Measurements from ENCODE around the gene TRAF3IP3.

Gene TRAF3IP3

DNA sequence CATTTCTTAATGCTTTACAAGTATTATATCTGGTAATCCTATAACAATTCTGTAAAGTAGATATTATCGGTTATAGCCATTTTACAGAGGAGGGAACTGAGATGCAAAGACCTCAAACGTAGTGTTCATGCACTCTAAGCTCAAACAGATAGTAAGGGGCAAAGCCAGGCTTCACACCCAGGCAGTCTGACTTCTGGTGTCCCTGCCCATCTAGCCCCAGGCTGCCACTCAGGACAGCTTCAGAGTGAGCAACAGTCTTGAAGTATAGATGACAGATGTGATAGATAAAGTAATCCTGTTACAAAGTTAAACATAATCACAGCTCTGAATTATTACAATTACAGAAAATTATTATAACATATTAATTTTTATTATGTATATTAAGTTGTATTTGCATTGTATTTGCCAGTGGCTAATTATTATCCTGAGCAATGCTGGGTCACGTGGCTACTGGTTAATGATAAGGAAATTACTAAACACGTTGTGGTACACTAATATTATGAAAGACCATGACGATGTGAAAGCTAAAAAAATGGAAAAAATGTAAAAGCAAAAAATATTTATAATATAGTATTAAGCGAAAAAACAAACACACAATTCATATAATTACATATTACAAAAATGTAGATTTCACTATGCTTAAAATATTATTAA lies 6.1 kb upstream of the TRAF3IP3 start:
- ChIA-PET POLR2A (no interaction called here), CTCF (interaction anchor here (2.2 kb wide), 1 partner anchor 184 kb away, joined by 6 read pairs; no protein-coding TSS in a partner anchor)
- TF ChIP-seq ELF4 (IDR thresholded peaks at IDR 0.05) = no peak
- DNase-seq (ENCODE audit: extremely low spot score) = no peak

GRCh38 chr1:209751627-209752231 lies 4.1 kb upstream of the TRAF3IP3 start:
- no peak for DNase-seq (ENCODE audit: extremely low spot score)
- CTCF ChIA-PET = no interaction called here
- POLR2A ChIA-PET = no interaction called here
- TF ChIP-seq SUZ12 (IDR thresholded peaks at IDR 0.05) (no peak), L3MBTL2 (conservative IDR thresholded peaks at IDR 0.05) (no peak), ZNF384 (IDR thresholded peaks at IDR 0.05) (no peak), ELF4 (IDR thresholded peaks at IDR 0.05) (no peak), NFRKB (IDR thresholded peaks at IDR 0.05) (no peak), HDGF (IDR thresholded peaks at IDR 0.05; ENCODE audit: borderline replicate concordance) (no peak), FOXA1 (IDR thresholded peaks at IDR 0.05) (no peak), CTBP1 (IDR thresholded peaks at IDR 0.05; ENCODE audit: borderline replicate concordance) (no peak), SP1 (IDR thresholded peaks at IDR 0.05) (no peak), ARNT (IDR thresholded peaks at IDR 0.05) (no peak)

- no peak for TF ChIP-seq BHLHE40 (IDR thresholded peaks at IDR 0.05; ENCODE audit: borderline replicate concordance)
- no peak for DNase-seq (ENCODE audit: extremely low spot score)
- ChIA-PET CTCF (no interaction called here), POLR2A (no interaction called here)
Observed at GRCh38 chr1:209752890-209753289, 3.0 kb upstream of the TRAF3IP3 start.

DNA sequence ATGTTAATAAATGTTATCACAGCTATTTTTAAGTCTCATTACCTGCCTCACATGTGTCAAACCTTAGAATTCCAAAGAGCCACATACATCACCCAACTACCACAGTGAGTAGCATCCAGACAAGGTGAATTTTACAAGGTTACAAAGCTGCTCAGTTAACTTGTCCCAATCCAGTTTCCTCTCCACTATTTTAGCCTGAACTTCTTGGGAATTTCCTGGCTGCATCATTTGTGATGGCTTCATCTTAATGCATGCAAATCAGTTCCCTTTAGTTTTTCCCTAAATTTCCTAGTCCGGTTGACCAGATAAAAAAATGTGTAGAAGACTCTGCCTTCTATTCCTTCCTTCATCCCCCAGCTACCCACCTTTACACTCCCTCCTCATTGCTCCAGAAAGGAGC lies 597 bp upstream of the TRAF3IP3 start:
- POLR2A ChIA-PET = no interaction called here
- TF ChIP-seq SP1 (IDR thresholded peaks at IDR 0.05) (no peak), TARDBP (IDR thresholded peaks at IDR 0.05) (no peak), NFRKB (IDR thresholded peaks at IDR 0.05) (no peak), HDGF (IDR thresholded peaks at IDR 0.05; ENCODE audit: borderline replicate concordance) (no peak), FOXK2 (IDR thresholded peaks at IDR 0.05) (no peak), ZNF384 (IDR thresholded peaks at IDR 0.05) (no peak), PKNOX1 (IDR thresholded peaks at IDR 0.05) (no peak), ELF4 (IDR thresholded peaks at IDR 0.05) (no peak), LEF1 (IDR thresholded peaks at IDR 0.05; ENCODE audit: borderline replicate concordance) (no peak), CTBP1 (IDR thresholded peaks at IDR 0.05; ENCODE audit: borderline replicate concordance) (no peak), FOXA1 (IDR thresholded peaks at IDR 0.05) (no peak), SUZ12 (IDR thresholded peaks at IDR 0.05) (no peak), L3MBTL2 (conservative IDR thresholded peaks at IDR 0.05) (no peak), BHLHE40 (IDR thresholded peaks at IDR 0.05; ENCODE audit: borderline replicate concordance) (no peak), ARNT (IDR thresholded peaks at IDR 0.05) (no peak)
- CTCF ChIA-PET = no interaction called here
- no peak for DNase-seq (ENCODE audit: extremely low spot score)

DNA sequence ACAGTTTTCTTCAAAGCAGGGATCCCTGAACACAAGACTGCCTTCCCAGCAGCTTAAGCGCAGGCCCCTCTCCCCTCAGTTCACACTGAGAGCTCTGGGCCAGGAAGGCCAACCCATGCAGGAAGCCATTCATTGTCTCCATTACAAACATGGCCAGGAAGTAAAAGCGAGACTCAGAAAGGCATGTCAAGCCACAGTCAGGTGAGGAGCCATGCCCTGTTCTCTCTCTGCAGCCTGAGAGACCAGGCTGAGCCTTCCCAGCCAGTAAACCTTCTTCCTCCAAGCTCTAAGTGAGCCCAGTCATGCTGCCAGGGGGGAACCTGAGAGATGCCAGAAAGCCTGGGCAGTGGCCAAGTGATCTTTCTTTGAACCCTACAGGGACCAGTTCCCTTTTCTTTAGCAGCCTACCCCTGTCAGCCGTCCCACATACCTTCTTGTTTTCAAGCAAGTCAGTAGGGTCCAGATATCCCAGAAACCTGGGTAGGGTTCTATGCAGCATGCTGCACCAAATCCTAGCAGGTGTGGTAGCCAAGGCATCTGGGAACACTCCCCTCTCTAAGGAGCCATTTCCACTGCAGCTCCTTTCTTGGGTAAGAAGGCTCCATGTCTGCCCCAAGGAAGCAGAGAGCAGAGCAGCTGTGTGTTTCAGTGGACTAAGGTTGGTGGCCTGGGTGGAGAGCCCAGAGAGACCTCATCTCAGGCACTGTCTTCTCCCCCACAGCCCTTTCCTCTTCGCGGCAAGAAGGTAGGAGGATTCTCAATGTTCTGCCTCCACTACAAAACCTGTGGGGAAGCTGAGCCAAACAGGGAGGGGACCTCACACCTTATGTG lies 977 bp downstream of the TRAF3IP3 start:
- CTCF ChIA-PET = no interaction called here
- no peak for DNase-seq (ENCODE audit: extremely low spot score)
- POLR2A ChIA-PET = no interaction called here
- no peak for TF ChIP-seq L3MBTL2 (conservative IDR thresholded peaks at IDR 0.05)
- TF ChIP-seq SUZ12 (IDR thresholded peaks at IDR 0.05) = no peak
- no peak for TF ChIP-seq FOXA1 (IDR thresholded peaks at IDR 0.05)
- TF ChIP-seq TARDBP (IDR thresholded peaks at IDR 0.05) = no peak
- TF ChIP-seq NFRKB (IDR thresholded peaks at IDR 0.05) = no peak
- TF ChIP-seq ARNT (IDR thresholded peaks at IDR 0.05) = no peak
- no peak for TF ChIP-seq CTBP1 (IDR thresholded peaks at IDR 0.05; ENCODE audit: borderline replicate concordance)

DNA sequence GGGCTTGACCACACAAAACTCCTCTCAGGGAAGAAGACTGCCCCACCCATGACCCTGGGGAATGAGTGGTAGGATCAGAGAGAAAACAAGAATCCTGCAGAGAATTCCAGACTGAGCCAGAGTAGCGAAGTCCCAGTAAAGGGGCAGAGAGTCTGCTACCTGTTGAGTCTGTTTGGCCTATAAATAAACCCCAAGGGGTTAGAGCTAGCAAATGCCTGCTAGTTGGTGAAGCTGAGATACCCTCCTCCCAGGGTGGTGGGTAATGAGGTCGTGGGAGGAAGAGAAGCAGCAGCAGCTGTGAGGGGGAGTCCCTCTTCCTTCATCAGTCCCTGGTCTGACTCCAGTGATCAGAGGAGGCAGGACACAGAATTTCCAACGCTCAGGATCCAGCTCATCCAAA lies 2.5 kb downstream of the TRAF3IP3 start:
- ChIA-PET CTCF (no interaction called here), POLR2A (no interaction called here)

DNA sequence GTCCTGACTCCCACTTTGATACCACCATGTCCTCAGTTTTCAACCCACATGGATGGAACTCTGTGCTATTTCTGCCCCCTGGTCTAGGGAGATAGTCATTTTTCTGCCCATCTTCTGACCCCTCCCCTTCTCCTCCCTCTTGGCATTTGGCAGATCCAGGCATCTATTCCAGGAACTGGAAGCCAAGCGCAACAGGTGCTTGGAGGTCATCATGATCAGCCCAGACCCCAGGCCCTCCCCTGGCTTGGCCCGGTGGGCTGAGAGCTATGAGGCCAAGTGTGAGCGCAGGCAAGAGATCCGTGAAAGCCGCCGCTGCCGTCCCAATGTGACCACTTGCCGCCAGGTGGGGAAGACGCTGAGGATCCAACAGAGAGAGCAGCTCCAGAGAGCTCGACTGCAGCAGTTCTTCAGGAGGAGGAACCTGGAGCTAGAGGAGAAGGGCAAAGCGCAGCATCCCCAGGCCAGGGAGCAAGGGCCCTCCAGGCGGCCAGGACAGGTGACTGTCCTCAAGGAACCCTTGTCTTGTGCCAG lies 4.0 kb downstream of the TRAF3IP3 start:
- CTCF ChIA-PET = interaction anchor here (2.4 kb wide), 1 partner anchor 12 kb away, joined by 7 read pairs; no protein-coding TSS in a partner anchor
- TF ChIP-seq FOXA1 (IDR thresholded peaks at IDR 0.05) = no peak
- no peak for TF ChIP-seq PKNOX1 (IDR thresholded peaks at IDR 0.05)
- no peak for TF ChIP-seq FOXM1 (IDR thresholded peaks at IDR 0.05; ENCODE audit: borderline replicate concordance)
- no peak for TF ChIP-seq BHLHE40 (IDR thresholded peaks at IDR 0.05; ENCODE audit: borderline replicate concordance)
- no peak for TF ChIP-seq FOXK2 (IDR thresholded peaks at IDR 0.05)
- POLR2A ChIA-PET = no interaction called here
- DNase-seq (ENCODE audit: extremely low spot score) = no peak

More for the DNA sequence above, 2.5 kb downstream of the TRAF3IP3 start:
- TF ChIP-seq BHLHE40 (IDR thresholded peaks at IDR 0.05; ENCODE audit: borderline replicate concordance) (no peak), HDGF (IDR thresholded peaks at IDR 0.05; ENCODE audit: borderline replicate concordance) (no peak), L3MBTL2 (conservative IDR thresholded peaks at IDR 0.05) (no peak), CTBP1 (IDR thresholded peaks at IDR 0.05; ENCODE audit: borderline replicate concordance) (no peak), NFRKB (IDR thresholded peaks at IDR 0.05) (no peak), SP1 (IDR thresholded peaks at IDR 0.05) (no peak), FOXK2 (IDR thresholded peaks at IDR 0.05) (no peak), ZNF384 (IDR thresholded peaks at IDR 0.05) (no peak), ARNT (IDR thresholded peaks at IDR 0.05) (no peak)
- no peak for DNase-seq (ENCODE audit: extremely low spot score)
